Left renal cortex interstitium (tissue), 4 donors: ENCODE data around the gene RTL9. TPM values are rescaled to one million over a fixed set of nuclear protein-coding genes. Genes with fewer than 3 reads are reported as not detected.

Experiments used
- DNase-seq, 4 donors: peaks; one replicate each; pipeline ENCODE4 v3.0.0-alpha.2; 2013; ENCODE audit warnings: low read depth in 4 of 4, low spot score in 2 of 4, missing footprints in 1 of 4
- polyA plus RNA-seq, 4 donors: library from polyadenylated mRNA; unstranded; fragments of 120-200 nt; gene quantifications; one replicate each; pipeline ENCODE4 v1.2.1, GENCODE V29; 2013; ENCODE audit not compliant: insufficient read length in 4 of 4

The RTL9 gene
- polyA plus RNA-seq, 4 donors = 0.30 to 0.52 (median 0.33) TPM

DNA sequence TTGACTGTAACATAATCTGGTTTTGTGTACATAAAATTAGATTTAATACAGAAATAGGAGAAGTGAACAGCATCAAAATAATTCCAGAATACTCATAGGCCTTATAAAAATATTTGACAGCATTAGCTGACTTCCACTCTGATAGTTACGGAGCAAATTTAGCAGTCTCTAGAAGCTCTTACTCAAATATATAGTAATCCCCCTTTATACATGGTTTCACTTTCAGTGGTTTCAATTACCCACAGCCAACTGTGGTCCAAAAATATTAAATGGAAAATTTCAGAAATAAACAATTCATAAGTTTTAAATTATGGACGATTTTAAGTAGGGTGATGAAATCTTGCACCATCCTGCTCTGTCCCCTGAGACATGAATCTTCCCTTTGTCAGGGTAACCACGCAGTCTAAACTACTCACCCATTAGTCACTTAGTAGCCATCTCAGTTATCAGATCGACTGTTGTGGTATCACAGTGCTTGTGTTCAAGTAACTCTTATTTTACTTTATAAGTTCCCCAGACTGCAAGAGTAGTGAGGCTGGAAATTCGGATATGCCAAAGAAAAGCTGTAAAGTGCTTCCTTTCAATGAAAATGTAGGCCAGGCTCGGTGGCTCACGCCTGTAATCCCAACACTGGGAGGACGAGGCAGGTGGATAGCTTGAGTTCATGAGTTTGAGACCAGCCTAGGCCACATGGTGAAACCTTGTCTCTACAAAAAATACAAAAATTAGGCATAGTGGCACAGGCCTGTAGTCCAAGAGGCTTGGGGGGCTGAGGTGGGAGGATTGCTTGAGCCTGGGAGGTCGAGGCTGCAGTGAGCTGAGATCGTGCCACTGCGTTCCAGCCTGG lies 17.2 kb upstream of the RTL9 start:
- DNase-seq = no peak

DNA sequence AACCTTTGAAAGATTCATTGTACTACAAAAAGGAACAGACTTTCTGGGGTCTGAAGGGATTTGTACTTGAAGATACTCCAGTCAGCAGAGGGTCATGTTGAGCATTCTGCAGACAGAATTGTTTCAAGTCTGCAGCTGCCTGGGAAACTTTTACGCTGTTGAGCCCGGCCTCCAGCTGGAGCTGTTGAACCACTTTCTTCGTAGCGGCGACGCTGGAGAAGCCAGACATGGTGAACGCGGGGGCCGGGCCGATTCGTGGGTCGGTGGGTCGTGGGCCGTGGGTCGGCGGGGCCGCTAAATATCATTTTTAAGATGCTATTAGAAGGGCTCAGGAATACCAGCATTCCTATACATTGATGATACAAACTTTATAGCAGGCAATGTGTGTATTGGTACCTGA lies 12.0 kb upstream of the RTL9 start:
- DNase-seq = no peak

DNA sequence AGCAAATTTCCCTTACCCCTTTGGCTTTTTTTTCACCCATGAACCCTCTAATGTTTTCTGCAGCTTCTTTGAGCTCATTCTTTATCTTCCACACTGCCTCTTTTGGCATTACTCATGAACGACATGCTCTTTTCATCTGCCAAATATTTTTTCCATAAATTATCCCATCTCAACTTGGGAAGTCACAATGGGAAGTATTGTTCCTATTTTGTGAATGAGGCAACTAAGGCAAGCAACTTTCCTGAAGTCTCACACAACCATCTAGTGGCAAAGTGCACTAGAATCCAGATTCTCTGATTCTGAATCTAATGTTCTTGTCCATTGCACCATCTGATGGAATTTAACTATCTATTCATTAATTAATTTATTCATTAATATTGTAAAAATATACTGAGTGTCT lies 625 bp downstream of the RTL9 start:
- DNase-seq = no peak

DNA sequence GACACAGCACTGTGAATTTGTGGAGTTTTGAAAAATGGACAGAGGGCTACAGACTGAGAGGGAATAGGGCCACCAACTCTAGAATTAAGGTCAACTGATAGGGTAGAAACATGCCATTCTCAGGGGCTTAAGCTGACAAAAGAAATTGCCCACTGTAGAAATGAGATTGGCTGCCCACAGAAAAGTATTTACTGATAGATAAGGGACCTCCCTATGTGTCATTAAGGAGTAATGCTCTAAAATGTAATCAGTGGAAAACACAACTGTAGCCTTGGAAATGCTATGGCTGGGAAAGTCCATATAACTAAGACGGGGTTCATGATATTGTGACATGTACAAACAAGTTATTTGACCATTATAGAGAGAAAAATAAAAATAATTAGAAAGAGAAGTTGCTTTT lies 4.6 kb downstream of the RTL9 start:
- no peak for DNase-seq

DNA sequence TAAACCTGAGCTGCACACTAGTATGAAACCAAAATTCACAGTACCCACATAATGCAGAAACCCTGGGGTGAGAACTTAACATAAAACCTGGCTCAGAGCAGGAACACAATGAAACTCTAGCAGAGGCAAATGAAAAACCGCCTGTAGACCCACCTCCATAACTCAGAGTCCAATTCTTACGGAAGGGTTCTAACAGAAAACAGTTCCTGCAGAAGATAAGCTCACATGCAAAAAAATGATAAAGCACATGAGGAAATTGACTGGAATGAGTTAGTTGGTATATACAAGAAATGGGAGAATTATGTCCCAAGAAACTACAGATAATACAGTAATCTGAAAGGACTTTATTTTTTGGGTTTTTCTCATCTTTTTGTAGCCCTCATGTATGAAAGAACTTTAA lies 14.7 kb downstream of the RTL9 start:
- no peak for DNase-seq

DNA sequence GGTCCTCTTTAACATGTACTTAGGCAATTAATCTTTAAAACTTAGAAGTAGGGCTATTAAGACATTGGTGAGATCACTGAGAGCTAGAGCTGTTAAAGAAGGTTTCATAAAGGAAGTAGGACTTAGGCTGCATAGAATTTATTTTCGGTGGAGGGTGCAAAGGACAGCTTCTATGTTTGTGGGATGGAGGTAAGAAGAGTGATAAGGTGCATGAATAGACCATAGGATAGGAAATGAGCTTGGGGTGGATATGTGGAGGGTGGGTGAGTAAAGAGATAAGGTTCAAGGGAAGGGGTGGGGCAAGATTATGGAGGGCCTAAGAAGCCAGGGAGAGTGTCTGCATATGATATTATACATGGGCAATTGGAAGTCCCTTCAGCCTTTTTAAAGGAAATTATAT lies 15.9 kb downstream of the RTL9 start:
- DNase-seq = no peak

DNA sequence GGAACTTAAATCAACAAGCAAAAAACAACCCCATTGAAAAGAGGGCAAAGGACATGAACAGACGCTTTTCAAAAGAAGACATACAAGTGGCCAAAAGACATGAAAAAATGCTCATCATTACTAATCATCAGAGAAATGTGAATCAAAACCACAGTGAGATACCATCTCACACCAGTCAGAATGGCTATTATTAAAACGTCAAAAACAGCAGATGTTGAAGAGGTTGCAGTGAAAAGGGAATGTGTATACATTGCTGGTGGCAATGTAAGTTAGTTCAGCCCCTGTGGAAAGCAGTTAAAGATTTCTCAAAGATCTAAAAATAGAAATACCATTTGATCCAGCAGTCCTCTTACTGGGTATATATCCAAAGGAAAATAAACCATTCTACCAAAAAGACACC lies 22.6 kb downstream of the RTL9 start:
- DNase-seq = no peak

DNA sequence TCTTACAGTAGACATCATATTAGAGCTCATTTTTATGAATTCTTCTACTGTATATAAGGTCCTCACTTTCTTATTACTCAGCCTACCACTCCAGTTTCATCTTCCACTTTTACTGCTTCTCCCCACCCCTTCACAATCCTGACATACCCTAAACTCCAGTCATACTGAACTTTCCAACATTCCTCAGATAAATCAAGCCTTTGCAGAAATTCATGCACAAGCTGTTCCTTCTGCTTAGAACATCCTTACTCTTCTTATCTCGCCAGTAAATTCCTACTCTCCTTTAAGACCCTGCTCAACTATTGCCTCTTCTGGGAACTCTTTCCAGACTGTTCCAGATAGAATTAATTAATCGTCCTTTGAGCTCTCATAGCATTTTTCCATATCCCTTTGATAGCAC lies 24.8 kb downstream of the RTL9 start:
- DNase-seq = no peak

DNA sequence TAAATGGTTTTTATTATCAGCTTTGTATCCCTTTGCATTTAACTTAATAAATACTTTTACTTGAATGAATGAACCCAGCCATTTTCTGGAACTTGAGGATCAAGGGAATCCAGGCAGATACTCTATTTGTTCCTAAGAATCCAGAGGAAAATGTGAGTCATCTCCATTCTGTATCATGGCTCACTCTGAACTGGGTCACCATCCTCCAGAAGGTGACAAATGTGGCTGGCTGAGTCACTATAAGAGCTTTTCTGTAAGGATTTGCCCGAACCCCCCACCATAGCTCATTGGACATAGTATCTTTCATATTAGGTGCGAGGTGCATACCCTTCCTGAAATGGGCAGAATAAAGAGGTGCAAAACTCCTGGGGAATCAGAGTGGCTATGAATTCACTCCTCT lies 25.8 kb downstream of the RTL9 start:
- no peak for DNase-seq

DNA sequence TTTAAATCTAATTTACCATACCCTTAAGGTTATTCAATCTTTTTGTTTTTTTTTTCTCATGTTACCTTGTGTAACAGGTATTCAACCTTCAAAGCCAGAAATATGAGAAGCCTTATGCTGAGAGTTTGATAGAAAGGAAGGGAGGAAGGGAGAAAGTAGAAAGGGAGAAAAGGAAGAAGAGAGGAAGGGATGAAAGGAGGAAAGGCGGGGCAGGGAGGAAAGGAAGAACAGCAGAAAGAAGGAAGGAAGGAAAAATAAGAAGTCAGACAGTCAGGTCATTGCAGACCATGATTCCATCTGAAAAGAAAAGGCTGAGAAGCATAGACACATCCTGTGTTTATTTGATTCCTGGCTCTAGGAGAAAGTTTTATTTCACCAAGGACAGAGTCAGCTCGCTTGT lies 30.9 kb downstream of the RTL9 start:
- DNase-seq = no peak

DNA sequence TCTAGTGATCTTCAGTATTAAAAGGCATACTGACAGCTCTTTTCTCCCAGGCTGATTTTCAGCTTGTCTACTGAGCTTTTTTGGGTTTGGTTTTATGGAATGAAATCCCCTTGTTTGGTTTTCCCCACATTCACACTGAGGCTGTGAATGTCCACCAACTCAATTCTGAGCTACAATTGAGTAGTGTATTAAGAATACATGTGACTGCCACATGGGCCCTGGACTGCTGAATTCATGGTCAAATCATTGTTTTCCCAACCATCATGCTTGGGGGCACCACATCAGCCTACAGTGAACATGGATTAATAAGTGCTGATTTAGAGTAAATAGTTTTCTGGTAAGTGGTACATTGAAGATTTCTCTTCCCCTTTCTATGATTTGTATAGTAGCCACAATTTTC lies 32.4 kb downstream of the RTL9 start:
- DNase-seq = no peak

DNA sequence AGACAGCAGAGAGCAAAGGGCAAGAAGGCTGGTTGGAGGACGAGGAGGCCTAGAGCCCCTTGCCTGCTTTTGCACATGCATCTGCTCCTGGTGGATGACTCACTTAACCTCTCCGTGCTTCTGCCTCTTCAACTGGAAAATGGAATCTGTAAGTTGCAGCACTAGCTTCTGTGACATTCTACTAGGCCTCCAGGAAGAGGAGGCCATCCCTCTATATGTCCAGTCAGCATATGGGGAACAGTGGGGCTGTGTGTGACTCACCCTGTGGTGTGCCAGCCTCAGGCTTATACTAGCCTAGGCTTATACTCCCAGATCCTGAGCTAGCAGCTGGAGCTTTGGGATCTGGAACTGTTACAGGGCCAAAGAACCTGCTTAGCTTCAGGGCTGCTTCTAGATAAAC lies 36.0 kb downstream of the RTL9 start:
- no peak for DNase-seq

DNA sequence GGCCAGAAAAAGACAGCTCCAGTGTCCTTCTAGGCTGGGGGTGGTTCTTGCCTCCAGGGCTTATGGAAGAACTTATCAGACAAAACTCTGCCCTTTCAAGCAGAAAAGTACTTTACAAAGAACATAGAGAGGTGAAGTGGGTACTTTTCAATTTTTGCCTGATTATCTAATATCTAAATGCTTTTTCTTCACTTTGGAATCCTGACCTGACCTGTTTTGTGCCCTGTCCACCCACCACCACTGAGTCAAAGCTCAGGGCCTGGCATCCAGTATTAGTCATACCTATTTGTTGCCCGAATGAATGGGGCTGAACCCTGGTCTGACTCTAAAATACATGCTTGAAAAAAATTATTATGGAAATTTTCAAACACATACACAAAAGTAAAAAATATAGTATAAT lies 37.2 kb downstream of the RTL9 start:
- DNase-seq = no peak

DNA sequence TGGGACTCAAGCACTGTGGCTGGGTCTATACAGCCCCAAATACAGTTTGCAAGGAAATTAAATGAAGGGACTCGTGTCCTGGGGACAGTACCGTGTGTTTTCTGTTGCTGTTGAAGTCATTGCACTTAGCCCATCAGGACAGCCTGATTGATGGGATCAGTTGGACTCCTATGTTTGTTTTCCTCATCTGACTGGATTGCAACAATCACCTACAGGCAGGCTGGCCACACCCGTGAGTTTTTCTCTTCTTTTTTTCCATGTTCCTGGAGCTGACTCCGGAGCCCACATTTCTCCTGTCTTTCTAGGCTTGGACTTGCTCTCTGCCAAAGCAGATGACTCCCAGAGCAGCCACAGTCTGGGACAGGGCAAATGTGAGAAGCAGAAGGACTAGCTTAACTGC lies 38.1 kb downstream of the RTL9 start:
- no peak for DNase-seq

DNA sequence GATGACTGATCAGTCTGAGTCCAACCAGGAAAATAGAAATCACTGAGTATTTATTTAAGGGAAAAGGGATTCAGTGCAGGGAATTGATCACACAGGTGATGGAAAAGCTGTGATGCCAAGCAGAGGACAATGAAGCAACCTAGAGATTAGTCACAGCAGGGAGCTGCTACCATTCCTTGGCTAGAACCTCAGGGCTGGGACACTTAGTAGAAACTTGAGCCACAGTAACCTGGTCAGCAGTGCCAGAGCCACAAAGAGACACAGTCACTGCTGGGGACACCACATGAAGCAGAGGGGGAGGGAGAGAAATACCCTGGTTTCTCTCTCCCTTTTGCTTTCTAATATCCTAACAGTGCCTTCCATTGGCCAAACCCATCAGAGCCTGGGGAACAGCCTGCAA lies 38.7 kb downstream of the RTL9 start:
- no peak for DNase-seq

DNA sequence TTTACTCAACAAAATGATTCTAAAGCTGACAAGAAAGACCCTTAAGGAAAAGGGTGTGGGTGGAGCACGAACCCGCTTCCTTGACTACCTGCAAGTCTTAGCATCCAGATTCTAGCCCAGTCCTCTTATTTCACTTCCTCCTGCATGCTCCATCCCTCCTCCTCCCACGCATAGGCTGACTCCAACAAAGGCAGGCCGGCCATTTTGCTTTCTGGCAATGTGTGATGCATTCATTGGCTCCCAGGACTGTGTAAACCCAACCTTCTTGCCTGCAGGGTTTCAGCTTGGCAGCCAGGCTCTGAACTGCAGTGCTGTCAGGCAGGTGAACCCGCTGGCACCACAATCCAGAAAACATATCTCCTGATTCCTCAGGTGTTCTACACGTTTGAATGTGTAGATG lies 39.3 kb downstream of the RTL9 start:
- DNase-seq = no peak

DNA sequence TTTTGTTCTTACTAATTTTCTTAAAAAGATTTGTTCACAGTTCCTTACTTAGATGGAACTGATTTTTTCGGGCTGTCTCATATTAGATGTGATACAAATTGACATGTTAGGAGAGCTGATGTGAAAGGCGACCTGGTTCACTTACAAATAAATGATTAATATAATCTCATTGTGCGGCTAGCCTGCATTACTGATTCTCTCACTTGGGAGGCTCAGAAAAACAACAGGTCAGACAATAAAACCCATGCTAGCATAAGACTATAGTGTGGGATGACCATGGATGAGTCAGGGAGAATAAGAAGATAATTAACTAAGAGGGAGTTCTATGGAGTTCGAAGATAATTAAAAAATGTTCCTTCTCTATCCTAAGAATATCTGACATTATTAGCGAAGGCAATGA lies 40.8 kb downstream of the RTL9 start:
- DNase-seq = no peak

DNA sequence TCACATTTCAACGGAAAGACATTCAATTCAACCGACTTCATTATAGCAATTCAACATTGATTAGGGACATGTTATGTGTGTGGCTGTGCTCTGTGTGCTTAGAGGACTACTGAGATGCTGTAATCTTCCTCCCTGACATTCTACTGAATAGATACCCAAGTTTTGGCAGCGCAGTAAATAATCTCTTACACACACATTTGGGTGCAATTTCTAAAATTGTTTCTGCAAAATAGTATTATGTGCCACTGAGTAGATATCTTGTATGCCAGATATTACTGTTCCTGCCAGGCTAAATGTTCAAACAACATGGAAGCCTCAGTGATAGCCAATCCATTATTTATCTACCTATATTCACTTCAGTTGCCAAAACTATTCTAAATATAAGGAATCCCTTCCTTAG lies 41.3 kb downstream of the RTL9 start:
- DNase-seq = no peak

DNA sequence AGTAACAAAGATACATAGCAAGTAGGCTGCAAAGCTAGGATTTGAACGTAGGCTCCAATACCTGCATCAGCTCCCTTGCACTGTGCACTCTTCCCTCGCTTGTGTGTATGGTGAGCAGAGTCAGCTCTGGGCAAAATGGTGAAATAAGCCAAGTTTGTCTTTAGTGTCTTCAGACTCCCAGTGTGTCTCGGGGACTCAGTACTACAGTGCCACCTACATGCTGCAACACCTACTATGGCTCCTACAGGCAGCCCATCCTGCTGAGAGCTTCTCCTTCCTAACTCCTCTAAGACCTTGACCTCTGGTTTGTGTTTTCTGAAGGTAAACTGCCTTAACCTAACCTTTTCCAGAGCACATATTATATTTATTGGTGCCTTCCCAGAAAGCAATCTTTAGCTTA lies 42.5 kb downstream of the RTL9 start:
- no peak for DNase-seq

DNA sequence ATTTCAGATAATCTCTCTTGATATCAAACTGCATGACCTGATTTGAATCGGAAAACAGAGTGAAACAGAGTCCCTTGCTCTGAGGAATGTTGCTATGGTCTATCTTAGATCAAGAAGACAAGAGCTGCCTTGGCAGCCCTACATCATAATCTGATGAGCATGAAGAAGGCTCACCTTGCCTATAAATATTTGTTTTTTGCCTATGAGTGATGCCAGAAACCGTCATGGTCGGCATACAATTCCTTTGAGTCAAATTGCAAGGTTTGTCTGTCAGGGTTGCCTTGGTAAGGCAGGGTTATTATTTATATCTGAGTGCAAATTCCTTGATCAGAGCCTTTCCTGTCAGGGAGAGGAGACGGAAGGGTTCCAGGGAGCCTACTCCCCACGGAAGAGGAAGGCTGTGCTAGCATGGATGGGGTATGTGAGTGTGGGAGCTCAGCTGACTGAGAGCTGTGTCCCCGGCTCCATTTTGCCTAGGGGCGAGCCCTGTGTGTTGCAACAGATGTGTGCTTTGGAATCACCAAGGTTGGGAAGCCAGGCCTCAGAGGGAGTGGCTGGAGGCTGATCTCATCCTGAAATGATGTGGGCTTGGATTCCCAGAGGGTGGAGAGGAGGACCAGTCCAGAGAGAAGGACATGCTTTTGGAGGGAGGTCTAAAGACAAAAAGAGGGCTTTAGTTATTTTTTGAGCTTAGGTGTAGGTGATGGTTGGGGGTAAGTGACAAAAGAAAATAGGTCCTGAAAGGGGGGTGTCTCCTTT lies 43.6 kb downstream of the RTL9 start:
- no peak for DNase-seq

DNA sequence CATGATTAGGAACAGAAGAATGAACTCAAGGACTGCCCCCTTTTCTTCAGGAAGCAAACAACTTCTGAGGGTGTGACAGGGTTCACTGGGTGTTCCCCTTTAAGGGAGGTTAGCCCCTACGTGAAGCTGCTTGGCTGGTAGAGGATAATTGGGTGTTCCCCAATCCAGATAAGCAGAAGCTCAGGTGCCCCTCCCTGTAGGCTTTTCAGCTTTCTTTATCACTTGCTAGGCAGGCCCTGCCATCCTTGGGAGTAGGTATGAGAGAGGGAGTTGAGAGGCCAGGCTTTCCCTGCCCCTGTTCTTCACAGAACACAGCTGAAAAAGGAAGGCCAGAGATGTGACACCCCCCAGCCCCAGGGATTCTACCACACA lies 44.2 kb downstream of the RTL9 start:
- no peak for DNase-seq
